LoVo (cell line): ENCODE data around the gene SPHK2.
A peak's percentile ranks its signal among the peaks of the same experiment; 100 is the strongest.

Experiments
- DNase-seq: peaks from one replicate; pipeline ENCODE4 v3.0.0-alpha.2; 2016; ENCODE audit warnings: low spot score

Gene SPHK2

DNA sequence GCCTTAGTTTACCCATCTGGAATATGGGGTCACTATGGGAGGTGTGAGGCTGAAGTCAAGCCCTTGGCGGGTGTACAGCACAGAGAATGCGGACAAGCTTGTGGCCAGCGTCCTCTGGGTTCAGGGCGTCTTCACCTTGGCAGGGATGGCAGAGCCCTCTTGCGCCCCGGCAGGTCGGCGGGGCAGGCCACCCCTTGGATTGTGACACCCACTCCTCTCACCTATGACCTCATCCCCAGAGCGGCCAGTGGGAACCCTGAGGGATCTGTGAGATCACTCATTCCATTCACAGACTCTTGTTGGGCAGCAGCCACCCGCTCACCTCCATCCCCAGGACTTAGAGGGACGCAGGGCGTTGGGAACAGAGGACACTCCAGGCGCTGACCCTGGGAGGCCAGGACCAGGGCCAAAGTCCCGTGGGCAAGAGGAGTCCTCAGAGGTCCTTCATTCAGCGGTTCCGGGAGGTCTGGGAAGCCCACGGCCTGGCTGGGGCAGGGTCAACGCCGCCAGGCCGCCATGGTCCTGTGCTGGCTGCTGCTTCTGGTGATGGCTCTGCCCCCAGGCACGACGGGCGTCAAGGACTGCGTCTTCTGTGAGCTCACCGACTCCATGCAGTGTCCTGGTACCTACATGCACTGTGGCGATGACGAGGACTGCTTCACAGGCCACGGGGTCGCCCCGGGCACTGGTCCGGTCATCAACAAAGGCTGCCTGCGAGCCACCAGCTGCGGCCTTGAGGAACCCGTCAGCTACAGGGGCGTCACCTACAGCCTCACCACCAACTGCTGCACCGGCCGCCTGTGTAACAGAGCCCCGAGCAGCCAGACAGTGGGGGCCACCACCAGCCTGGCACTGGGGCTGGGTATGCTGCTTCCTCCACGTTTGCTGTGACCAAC is 12.6 kb upstream of the SPHK2 start, which contains the start of gene SPACA4:
SPACA4 (plus strand) TSS at position 280 of the 896 bp plus-strand sequence; CDS start at position 517, 237 bp downstream.
- no peak for DNase-seq

DNA sequence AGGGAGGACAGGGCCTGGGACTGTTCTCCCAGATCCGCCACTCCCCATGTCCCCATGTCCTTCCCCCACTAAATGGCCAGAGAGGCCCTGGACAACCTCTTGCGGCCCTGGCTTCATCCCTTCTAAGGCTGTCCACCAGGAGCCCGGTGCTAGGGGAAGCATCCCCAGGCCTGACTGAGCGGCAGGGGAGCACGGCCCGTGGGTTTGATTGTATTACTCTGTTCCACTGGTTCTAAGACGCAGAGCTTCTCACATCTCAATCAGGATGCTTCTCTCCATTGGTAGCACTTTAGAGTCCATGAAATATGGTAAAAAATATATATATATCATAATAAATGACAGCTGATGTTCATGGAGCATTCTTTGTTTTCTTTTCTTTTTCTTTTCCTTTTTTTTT is 11.9 kb upstream of the SPHK2 start:
- no peak for DNase-seq

DNA sequence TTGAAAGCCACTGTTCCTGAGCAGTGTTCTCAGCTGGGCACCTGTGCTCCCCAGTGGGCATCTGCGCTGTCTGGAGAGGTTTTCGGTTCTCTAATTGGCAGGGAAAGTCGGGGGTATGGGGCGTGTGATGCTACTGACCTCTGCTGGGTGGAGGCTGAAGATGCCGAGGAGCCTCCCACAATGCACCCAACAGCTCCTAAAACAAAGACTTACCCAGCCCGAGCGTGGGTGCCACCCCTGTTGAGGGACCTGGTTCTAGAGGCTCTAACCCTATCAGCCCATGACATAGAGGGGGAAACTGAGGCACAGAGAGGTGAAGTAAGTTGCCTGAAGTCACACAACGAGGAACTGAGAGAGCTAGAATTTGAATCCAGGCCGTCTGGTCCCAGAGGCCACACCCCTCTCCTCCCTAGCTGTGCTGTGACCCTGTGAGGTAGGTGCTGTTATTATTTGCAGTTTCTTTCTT is 10.5 kb upstream of the SPHK2 start:
- peak; percentile 36 for DNase-seq

DNA sequence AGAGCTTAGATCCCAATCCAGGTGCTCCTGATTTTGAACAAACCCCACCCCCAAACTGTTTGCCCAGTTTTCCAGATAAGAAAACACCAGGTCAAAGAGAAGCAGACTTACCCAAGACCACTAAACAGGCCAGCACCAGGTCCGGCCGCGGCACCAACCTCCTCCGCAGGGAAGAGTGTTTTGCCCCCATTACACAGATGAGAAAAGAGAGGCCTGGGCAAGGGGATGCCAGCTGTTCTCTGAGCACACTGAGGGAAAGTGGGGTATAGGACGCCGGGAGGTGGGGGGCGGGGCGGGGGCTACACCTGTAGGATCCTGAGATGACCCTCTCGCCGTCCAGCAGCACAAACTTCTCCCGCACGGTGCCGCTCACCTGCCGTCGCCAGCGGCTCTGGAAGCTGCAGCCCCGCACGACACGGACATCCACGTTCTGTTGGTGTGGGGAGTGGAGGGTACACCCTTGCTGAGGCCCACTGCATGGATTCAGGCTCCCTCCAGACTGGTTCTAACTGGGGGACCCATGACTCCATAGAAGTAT is 9.7 kb upstream of the SPHK2 start:
- DNase-seq = no peak

DNA sequence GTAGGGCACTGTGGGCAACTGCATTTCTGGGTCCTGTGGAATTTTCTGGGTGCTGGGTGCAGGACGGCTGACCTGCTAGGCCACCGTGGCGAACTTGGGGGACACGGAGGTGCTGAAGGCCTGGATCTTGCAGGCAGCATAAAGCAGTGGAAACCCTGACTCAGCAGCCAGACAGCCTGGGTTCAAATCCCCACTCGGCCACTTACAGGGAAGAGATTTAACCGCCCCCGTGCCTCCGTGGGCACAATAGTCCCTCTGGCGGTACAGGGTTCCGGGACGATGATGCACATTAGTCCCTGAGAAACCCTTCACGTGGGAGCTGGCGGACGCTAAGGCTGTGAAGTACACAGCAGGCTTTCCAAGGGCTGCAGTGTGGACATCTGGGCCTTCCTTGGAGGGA is 7.4 kb upstream of the SPHK2 start:
- no peak for DNase-seq

DNA sequence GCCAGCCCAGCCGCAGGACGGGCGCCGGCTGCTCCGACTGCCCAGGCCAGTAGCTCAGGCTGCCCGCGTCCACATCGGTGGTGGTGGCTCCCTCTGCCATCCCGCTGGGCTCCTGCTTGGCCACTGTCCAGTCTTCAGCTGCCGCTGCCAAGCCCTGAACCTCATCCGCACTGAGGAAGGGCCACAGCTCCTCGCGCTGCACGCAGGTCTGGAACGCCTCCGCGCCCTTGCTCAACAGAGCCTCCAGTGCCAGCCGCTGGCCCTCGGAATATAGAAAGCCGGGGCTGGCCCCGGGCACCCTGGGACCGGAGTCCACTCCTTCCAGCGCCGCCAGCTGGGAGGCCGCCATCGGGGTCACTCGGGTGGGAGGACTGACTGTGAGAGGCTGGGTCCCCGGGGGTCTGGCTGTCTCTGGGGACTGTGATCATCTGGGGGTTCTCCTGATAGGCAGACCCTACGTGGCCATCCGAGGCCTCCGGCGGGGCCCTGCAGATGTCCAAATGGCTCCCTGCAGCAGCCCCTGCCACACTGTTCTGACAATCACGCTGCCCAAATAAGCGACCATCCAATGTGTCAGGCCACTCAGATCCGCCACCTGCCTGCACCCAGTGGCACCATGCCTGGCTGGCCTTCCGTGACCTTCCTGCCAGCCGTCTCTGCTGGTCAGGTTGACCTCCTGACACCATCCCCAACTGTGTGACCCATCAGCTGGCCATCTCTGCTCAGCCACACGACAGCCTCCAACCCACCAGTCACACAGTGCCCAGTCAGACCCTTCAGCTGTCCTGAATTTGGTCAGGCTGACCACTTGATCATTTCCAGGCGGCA is 6.1 kb upstream of the SPHK2 start:
- DNase-seq = no peak

DNA sequence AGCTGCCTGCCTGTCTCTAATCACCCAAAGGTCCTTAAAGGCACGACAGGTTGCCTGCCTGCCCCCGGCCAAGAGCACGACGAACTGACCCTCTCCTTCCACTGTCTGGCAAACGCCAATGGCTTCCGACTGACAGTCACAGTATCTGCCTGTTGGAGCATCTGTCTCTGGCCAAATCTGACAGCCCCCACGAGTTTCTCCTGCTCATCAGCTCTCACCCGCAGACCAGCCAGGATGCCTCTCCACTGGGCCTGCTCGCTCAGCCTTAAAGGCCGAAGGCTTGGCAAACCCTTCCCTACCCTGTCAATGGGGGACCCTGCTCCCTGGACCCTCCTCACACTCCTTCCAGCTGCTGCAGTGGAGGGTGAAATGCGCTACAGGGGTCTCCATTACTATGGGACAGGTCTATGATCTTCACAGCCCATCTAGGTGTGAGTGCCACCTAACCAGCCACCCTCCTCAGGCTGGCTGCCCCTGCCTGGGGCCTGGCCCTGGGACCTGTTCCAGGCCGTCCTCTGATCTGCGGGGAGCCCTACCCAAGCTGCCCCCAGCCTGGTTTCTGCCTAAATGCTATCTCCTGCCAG is 5.4 kb upstream of the SPHK2 start:
- no peak for DNase-seq

DNA sequence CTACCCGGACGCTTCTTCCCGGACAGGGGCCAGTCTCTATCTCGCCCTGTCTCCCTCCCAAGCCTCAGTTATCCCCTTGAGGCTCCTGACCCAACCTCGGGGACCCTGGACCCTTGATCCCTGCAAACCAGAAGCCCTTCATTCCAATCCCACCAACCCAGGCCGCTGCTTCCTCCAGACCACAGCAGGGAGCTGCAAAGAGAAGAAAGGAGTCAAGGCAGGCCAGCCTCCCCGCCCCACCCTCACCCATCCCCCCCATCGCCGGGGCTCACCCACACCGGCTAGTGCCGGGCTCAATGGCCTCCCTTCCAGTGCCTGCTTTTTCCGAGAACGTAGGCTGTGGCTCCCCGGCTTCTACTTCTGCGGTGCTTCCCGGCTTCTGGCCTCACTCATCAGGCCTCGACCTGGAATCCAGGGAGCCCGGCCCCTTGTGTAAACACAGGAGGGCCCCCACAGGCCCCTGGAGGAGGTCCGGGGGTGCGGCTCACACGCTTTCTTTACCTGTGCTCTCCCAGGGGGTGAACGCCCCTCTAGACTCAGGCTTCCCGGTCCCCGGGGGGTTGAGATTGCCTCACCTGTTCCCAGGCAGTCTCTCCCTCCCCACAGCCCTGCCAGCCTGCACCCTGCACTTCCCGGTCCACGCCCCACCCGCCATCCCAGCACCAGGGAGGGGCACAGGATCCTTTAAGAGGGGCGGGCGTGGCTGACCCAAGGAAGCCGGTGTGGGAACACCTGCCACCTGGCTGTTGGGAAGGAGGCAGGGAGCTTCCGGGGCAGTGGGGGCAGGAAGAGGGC is 4.7 kb upstream of the SPHK2 start, which contains the start of gene FAM83E:
FAM83E (minus strand) TSS at position 641 of the 795 bp plus-strand sequence. CDS start 1,704 bp downstream, outside the sequence.
- DNase-seq = peak; percentile 82

DNA sequence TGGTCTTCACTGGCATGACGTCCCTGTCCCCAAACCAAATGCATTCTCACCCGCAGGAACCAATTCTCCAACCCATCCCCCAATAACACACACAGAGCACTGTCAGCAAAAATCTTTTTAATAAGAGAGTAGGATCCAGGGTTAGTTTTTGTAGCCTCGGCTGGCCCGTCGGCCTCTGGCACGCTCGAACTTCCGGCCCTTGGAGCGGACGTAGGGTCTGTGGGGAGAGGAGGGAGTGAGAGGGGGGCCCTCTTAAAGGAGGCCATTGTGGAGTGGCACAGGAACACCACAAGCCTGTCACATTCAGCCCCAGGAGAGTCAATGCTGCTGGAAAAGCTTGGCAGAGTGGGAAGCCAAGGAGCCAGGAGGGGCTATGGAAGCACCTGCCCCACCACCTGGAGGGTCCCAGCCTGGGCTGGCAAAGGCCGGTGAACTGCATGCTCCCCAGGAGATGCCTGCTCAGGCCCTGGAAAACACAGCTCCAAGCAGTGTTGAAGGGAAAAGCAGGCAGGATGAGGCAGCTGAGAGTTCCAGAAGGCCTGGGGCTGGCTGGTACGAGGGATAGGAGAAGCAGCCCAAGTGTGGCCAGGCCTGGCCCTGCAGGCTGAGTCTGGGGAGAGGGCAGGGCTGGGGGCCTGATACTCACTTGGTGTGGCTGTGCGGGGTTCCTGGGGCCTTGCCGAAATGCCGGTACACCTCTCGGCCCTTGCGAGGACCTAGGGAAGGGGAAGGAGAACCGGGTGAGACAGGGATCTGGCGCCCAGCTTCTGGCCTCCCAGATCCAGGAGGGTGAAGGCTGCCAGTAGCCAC is 3.9 kb upstream of the SPHK2 start:
- no peak for DNase-seq

DNA sequence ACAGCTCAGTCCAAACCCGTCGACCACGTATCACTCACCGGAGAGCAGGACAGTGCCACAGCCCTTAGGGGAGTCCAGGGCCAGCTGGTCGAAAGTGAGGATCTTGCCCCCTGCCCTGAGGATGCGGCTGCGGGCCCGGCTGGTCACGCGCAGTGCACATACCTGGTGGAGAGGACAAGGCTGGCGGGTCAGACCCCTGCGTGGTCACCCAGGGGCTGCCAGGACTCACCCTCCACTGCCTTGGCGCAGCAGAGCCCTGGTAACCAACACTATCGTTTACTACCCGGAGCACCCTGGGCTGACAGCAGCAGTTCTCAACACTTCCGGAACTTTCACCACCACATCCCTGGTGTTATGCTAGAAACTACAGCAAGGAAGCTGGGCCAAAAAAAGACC is 3.3 kb upstream of the SPHK2 start:
- DNase-seq = no peak

DNA sequence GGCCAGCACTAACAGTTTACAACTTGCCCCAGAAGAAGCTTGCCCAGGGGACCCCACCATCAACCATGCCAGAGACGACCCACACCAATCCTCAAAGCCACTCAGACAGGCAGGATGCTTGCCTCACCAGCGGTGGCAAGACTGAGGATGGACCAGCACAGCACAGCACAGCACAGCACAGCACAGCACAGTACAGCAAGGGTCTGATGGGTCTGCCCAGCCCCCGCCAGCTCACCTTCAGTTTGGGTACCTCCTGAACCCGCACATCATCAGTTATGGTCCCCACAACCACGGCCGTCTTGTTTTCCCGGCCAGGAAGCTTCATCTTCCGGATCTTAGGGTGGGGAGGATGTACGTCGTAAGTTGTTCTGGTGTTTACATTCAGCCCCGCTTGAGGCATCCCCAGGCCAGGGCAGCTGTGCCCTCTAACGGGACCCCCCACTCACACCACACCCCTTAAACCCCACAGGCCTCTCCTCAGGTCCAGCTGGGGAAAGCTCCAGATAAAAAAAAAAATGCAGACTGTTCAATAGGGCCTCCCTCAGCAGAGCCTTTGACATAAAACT is 2.7 kb upstream of the SPHK2 start:
- no peak for DNase-seq

DNA sequence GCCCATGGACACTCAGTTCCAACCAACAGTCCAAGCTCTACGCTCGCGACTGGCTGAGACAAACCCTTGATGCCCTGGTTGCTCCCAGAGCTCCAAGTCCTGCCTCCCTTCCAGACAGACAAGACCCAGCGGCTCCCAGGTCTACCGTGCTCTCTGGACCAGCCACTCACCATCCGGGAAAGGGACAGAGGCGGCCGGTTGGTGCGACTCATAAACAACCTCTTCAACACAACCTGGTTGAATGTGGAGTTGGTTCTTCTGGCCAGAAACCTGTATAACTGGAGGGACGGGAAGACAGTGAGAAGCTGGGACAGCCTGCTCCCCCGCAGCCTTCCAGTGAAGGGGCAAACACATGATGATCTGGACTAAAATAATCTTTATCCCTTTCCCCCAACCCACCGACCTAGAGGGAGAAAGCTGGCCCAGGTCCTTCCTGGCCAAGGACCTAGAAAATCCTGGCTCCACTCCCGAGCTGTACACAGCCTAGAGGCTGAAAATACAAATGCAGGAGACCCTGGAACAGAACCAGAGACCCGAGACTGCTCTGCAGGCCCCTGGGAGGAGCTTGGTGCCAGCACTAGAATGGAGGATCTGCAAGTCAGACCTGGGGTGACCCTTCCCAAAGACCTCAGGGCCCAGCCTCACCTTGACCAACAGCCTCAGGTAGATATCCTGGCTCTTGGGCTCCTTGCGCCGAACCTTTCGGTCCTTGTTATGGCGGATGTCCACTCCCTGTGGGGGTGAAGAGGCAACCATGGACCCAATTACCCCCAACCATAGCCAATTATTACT is 2.0 kb upstream of the SPHK2 start:
- DNase-seq = no peak

DNA sequence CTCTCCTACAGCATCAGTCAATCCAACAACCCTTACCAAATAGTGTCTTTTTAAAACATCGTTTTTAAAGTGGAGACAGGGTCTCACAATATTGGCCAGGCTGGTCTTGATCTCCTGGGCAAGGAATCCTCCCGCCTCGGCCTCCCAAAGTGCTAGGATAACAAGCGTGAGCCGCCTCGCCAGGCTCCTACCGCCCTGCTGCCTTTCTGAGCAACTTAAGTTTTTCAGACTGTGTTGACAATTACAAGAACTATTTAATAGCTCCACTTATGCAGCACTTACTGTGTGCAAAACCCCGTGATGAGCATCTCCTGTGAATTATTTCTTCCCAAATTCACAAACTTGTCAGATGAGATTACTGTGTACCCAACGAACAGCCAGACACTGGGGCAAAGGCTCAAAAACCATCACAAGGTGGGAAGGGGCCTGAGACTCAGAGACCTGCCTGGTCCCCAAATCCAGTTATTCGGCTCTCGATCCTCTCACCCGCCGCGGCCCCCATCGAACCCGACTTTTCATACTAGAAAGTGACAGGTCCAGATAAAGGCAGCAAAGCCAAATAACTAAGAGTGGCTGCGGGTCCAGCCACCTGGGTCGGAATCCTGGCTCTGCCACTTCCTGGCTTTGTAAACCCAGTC is 909 bp upstream of the SPHK2 start:
- no peak for DNase-seq

DNA sequence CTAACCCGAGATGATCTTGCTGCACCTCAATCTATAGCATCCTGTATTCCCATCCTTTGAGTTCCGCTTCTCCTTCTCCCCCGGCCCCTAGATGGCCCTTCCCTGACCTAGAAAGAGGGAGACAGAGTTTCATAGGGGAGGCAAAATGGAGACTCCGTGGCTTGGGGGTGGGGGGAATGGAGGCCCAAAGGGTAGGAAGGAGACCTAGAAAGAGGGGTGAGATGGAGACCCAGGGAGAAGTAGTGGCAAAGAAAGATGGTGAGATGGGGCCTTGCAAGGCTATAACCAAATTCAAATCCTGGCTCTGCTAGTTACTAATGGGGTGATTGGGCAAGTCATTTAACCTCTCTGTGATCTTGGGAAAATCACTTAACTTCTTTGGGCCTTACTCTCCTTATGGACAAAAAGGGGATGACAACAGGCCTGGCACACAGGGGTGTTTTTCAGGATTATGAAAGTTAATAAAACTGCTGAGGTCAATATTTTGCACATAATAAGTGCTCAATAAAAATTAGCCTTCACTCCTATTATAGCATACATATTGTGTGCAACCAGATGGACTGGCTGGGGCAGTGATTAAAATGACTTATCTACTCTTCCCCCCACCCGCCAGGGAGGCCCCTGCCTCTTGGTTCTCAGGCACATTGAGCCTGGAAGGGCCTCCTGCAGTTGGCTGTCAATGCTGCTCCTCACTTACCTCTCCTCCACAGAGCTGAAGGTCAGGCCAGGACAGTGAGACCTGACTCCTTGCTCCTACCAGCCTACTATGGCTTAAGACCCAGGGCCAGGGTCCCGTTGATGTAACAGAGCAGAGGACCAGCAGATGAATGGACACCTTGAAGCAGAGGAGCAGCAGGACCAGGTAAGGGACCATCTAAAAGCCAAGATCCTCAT is 633 bp downstream of the SPHK2 start:
- DNase-seq = no peak

DNA sequence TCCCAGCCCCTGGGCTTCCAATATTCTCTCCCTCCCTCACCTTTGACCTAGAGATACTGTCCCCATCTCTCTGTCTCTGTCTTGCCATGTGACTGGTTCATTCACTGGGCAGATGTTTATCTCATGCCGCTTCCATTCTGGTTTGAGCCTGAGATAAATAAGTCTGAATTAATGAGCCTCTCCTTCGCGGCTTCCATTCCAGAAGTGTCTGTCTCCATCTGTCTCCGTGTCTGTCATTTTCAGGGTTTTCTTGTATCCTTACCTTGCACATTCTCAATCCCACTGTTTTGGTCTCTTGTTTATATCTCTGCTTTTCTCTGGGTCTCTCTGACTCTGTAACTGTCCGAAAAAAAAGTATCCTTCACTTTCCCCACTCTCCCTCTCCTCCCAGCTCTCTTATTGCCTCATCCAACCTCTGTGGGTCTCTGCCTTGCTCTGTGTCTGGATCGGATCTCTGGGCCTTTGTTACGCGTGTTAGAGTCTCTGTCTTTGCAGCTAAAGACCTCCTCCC is 4.3 kb downstream of the SPHK2 start:
- DNase-seq = no peak

DNA sequence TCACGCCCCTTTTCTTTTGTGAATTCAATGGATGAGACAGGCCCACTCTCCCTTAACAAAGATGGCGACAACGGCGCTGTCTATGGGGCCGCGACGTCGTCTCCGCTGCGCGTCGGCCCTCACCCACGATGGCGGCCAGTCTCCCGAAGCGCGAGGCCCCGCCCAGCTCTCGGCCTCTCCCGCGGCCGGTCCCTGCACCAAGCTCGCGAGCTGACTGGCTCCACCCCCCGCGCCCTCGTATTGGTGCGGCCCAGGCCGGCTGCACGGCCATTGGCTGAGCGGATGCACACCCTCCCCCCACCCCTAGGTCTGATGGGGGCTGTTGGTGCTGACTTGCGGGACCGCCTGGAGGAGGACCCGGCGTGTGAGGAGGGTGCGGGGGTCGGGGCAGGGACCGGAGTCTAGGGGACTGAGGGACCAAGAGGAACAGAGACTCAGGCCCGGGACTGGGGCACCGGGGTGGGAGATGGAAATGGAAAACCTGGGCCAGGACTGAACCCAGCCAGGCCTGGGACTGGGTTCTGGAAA is 4.8 kb downstream of the SPHK2 start:
- no peak for DNase-seq
